C4-2B (cell line): Measurements from ENCODE around the gene DLL3.

ENCODE experiments used
- CTCF ChIP-seq: fragments of 450-650 bp; conservative IDR thresholded peaks from 2 replicates; pipeline ENCODE4 v1.5.1; 2017; ENCODE audit warnings: mild to moderate bottlenecking
- ZFX ChIP-seq: fragments of 450-650 bp; IDR thresholded peaks from 2 replicates; pipeline ENCODE4 v1.6.1; 2017

- no peak for TF ChIP-seq CTCF
- no peak for TF ChIP-seq ZFX
These were observed 18.8 kb upstream of the DLL3 start for GRCh38 chr19:39479916-39480315.
